ENCODE measurements around the gene TMEM229A. TPM values are rescaled to one million over a fixed set of nuclear protein-coding genes. Genes with fewer than 3 reads are reported as not detected.

The TMEM229A gene
- total and polyA plus RNA-seq, 2 of the 8 experiments (the other 6 are each of a cell fraction or from before 2014, with no cell fraction given), result 0.33 to 0.54 TPM

GRCh38 chr7:124057872-124058271 is 25.0 kb upstream of the TMEM229A start (continued):
- TF ChIP-seq HDAC2 (IDR thresholded peaks at IDR 0.05; ENCODE audit: borderline replicate concordance in 1 of 2, low read depth in 2 of 2, low read length in 2 of 2) (no peak), JUND (IDR thresholded peaks at IDR 0.05; ENCODE audit: low read length) (no peak), RFX5 (IDR thresholded peaks at IDR 0.05; ENCODE audit: borderline replicate concordance, low read depth, low read length) (no peak), POLR2AphosphoS5 (IDR thresholded peaks at IDR 0.05; ENCODE audit: low read depth, low read length) (no peak), POLR2A (IDR thresholded peaks at IDR 0.05; ENCODE audit: control extremely low read depth in 1 of 2, low read depth in 2 of 2, low read length in 2 of 2) (no peak), PHF8 (conservative IDR thresholded peaks at IDR 0.05; ENCODE audit: low read depth, low read length) (no peak)
